Heart left ventricle (tissue), 16 donors: ENCODE data around the gene PTPRM. TPM values are rescaled to one million over a fixed set of nuclear protein-coding genes. Genes with fewer than 3 reads are reported as not detected.

Experiments used
- ATAC-seq, 4 donors: fragments of 200-7000 bp; cut with Tn5 transposase; one replicate each; pipeline ENCODE4 v1.9.1; 2020 to 2022; ENCODE audit warnings: moderate library complexity in 4 of 4, mild to moderate bottlenecking in 3 of 4, moderate number of reproducible peaks in 1 of 4
- DNase-seq, 5 donors: peaks; one replicate each; pipeline ENCODE4 v3.0.0-alpha.2; 2020
- H3K27ac ChIP-seq, 12 donors: fragments of 200-600 bp; sonication (generic) in 4 of 12; one replicate each; pipeline versions ENCODE4 v1.5.0 to v1.8.0; 2016 to 2022; ENCODE audit warnings: mild to moderate bottlenecking in 2 of 12
- H3K27me3 ChIP-seq, 9 donors: fragments of 200-600 bp; sonication (generic) in 2 of 9; one replicate each; pipeline versions ENCODE4 v1.5.1 to v1.8.0; 2016 to 2022; ENCODE audit warnings: mild to moderate bottlenecking in 3 of 9
- H3K36me3 ChIP-seq, 9 donors: fragments of 200-600 bp; sonication (generic) in 2 of 9; one replicate each; pipeline versions ENCODE4 v1.5.0 to v1.8.0; 2018 to 2022; ENCODE audit warnings: mild to moderate bottlenecking in 2 of 9
- H3K4me1 ChIP-seq, 12 donors: fragments of 200-600 bp; sonication (generic) in 4 of 12; one replicate each; pipeline versions ENCODE4 v1.5.0 to v1.8.0; 2016 to 2022; ENCODE audit warnings: mild to moderate bottlenecking in 3 of 12
- H3K4me3 ChIP-seq, 12 donors: fragments of 200-600 bp; sonication (generic) in 4 of 12; one replicate each; pipeline versions ENCODE4 v1.5.0 to v1.8.0; 2017 to 2022; ENCODE audit warnings: mild to moderate bottlenecking in 9 of 12, moderate library complexity in 4 of 12
- H3K9me3 ChIP-seq, 12 donors: fragments of 200-600 bp; sonication (generic) in 4 of 12; one replicate each; pipeline versions ENCODE4 v1.5.0 to v1.8.0; 2016 to 2022; ENCODE audit warnings: mild to moderate bottlenecking in 1 of 12
- CTCF ChIP-seq, 12 donors: fragments of 200-600 bp; sonication (generic) in 4 of 12; IDR thresholded peaks; one replicate each; pipeline versions ENCODE4 v1.5.0 to v1.8.0; 2018 to 2022; ENCODE audit warnings: antibody characterized with exemption in 12 of 12, mild to moderate bottlenecking in 5 of 12
- POLR2A ChIP-seq, 2 donors: fragments of 450-650 bp; IDR thresholded peaks; one replicate each; pipeline ENCODE4 v1.6.1; 2017; ENCODE audit warnings: antibody characterized with exemption in 2 of 2, mild to moderate bottlenecking in 2 of 2, moderate library complexity in 2 of 2
- WGBS, 4 donors: extraction: QIAGEN DNeasy Blood & Tissue Kit in 2 of 4; methylation state at CpG; one replicate each; pipeline versions ENCODE4 v1.1.5 to v1.1.7; 2013 to 2018; 5-methylcytosine and 5-hydroxymethylcytosine counted together
- intact Hi-C, 10 donors: fragments of 100-400 bp; cut with DNase I; formaldehyde crosslinking; loops; one replicate each; pipeline versions ENCODE4 v1.11.1 to v1.14.2; 2022
- polyA plus RNA-seq, 2 donors: library from polyadenylated mRNA; stranded (reverse); fragments of 200-250 nt; gene quantifications; one replicate each; pipeline ENCODE4 v1.2.3, GENCODE V29; 2013
- total RNA-seq, 9 donors: library from RNA; depleted of rRNA in 2 of 9; stranded (reverse); fragments of >200 nt in 2 of 9; fragmentation: NEBNext Ultra II Directional in 3 of 9; extraction: Animal tissue kit (Norgen Biotek cat#: 25700) in 3 of 9; gene quantifications; one replicate each; pipeline versions ENCODE4 v1.1.0 to v1.2.4, GENCODE V29; 2016 to 2023
- donor health status: ischemic (EF 13 %, LVEDD 7.1; RV severe dilation, severe dysfunction).
- donor health status: healthy with polysubstance abuse.
- donor health status: DM: no; HTN: yes; CAD: no.
- donor health status: DM: no; HTN: no; CAD: no.
- donor health status: ischemic (EF 25% LVEDD 6.9; RV normal size, moderate dysfunction).
- donor health status: ischemic (EF 25% LVEDD 5.7; RV mildly dilated, moderate dysfunction).
- donor health status: healthy.
- donor health status: DM: yes; HTN: yes; CAD: no.
- donor health status: ischemic (EF 35%, LVEDD 5.7; RV mildly dilated, moderate dysfunction).
- donor health status: nonischemic (EF 11% LVEDD 7.7; RV severe dilation, severe dysfunction).
- donor health status: DM: yes; HTN: yes; CAD: no.
- donor health status: PGD.
- donor health status: ischemic (EF 29% LVEDD 5.4; RV normal size, mild dysfunction).
- donor health status: nonischemic (EF 23%, LVEDD 6.1; RV moderate dilation, normal function).

Gene PTPRM
- total and polyA plus RNA-seq, 11 donors, result 93.8 to 186 (median 123) TPM

GRCh38 chr18:8348051-8348720 is 781.1 kb downstream of the PTPRM start:
- DNase-seq (no peak), ATAC-seq (no peak)
- TF ChIP-seq POLR2A (IDR thresholded peaks at IDR 0.05), result no peak
- Histone ChIP-seq H3K4me3 (no peak overlapping the region), H3K4me1 (peaks cover 0 to 6% (median 0%) of the 10 kb centered on the region in 12 donors), H3K9me3 (no peaks in the 10 kb centered on the region), H3K27ac (no peak overlapping the region), H3K27me3 (no peaks in the 10 kb centered on the region), H3K36me3 (peaks cover 0 to 40% (median 0%) of the 10 kb centered on the region in 9 donors)
- intact Hi-C loops, result no loop called here
- WGBS, 4 donors, result 92 to 96% (median 92%) methylated on average over 14 to 17 of the region's 17 CpGs

DNA sequence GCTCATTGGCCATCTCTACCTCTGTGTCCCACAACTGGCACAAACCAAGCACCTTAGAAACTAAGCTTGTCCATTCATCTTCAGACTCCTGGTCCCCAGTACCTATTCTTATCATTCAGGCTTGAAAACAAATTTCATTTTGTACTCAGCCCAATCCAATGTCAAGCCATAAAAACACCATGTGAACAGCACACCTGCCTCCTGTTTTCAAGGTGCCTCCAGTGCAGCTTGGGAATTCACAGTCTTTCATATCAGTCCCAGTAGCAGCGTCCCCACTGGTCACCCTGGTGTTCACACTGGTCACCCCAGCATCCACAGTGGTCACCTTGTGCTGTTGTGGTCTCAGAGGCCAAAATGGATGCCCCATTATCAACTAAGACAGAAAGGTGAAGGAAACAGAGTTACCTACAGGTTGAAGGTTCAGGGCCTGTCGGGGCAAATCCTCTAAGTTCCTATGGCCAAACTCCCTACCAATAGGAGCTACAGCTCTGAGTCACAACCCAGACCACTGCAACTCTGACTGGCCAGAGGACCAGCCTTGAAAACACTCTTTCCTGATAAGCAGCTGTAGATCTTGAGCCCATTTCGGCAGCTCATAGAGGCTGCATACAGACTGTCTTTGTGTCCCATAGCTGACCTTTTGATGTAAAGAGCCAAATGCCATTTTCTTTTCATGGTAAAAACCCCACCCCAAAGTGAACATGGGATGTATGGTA is 782.6 kb downstream of the PTPRM start:
- Histone ChIP-seq H3K36me3 (peaks cover 0 to 27% (median 0%) of the 10 kb centered on the region in 9 donors), H3K27me3 (no peaks in the 10 kb centered on the region), H3K4me1 (peaks cover 0 to 7% (median 0%) of the 10 kb centered on the region in 12 donors), H3K9me3 (no peaks in the 10 kb centered on the region), H3K27ac (no peak overlapping the region), H3K4me3 (no peak overlapping the region)
- TF ChIP-seq POLR2A (IDR thresholded peaks at IDR 0.05) (no peak), CTCF (IDR thresholded peaks at IDR 0.05) (no peak)
- DNase-seq, result no peak
- intact Hi-C loops, result no loop called here
- WGBS, 4 donors, result 94 to 100% (median 96%) methylated on average over 3 of the region's 3 CpGs
- ATAC-seq, result no peak

GRCh38 chr18:8350628-8351027 is 783.5 kb downstream of the PTPRM start:
- intact Hi-C loops, result no loop called here
- 71 to 93% (median 81%) methylated on average over 4 to 5 of the region's 5 CpGs for WGBS, 4 donors

DNA sequence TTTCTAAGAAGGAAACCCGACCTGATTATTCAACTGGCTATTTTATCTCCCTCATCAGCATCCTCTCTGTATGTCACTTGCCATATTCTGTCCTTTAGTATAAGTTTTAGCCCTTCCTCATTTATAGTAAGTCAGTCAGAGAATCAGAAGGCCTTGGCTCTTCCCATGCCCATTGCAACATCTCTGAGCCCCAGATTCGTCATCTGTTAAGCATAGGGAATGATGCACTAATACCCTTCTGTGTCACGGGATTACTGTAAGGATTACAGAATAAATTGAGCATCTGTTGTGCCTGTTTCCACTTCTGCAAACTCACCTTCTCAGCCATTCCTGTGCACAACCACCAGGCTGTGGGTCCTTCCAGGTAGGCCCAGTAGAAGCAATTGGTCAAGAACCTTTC is 784.0 kb downstream of the PTPRM start:
- intact Hi-C loops, result no loop called here
- DNase-seq, result no peak
- no peak overlapping the region for H3K27ac ChIP-seq
- H3K27me3 ChIP-seq, result no peaks in the 10 kb centered on the region
- H3K9me3 ChIP-seq, result no peaks in the 10 kb centered on the region
- no peak for ATAC-seq
- no peak overlapping the region for H3K4me3 ChIP-seq
- WGBS, 4 donors, result 90 to 97% (median 95%) methylated on average over 3 of the region's 3 CpGs
- H3K4me1 ChIP-seq, result peaks cover 0 to 10% (median 0%) of the 10 kb centered on the region in 12 donors
- TF ChIP-seq POLR2A (IDR thresholded peaks at IDR 0.05), result no peak
- peaks cover 0 to 17% (median 0%) of the 10 kb centered on the region in 9 donors for H3K36me3 ChIP-seq

More at GRCh38 chr18:8350628-8351027, 783.5 kb downstream of the PTPRM start:
- no peak for TF ChIP-seq POLR2A (IDR thresholded peaks at IDR 0.05)
- TF ChIP-seq CTCF (IDR thresholded peaks at IDR 0.05), result no peak
- no peak for DNase-seq
- Histone ChIP-seq H3K4me3 (no peak overlapping the region), H3K9me3 (no peaks in the 10 kb centered on the region), H3K4me1 (peaks cover 0 to 10% (median 0%) of the 10 kb centered on the region in 12 donors), H3K27me3 (no peaks in the 10 kb centered on the region), H3K27ac (no peak overlapping the region), H3K36me3 (peaks cover 0 to 22% (median 0%) of the 10 kb centered on the region in 9 donors)
- ATAC-seq, result peak in 1 of 4 donors; percentile 26

DNA sequence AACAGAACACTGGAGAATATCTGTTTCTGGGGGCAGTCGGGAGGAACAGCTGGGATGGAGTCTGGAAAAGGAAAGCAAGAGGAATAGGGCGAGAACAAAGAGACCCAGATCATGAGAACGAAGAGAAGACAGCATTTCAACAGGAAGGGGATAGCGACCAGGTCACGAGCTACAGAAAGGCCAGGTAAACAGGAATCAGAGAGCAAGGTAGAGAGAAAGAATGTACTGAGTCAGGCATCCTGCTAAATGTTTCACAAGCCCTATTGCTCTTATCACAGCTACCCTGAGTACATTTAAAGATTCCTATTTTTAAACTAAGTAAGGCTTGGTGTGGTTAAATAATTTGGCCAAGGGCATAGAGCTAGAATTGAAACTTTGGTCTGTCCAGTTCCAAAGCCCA is 787.2 kb downstream of the PTPRM start:
- no peak overlapping the region for H3K4me3 ChIP-seq
- intact Hi-C loops, result no loop called here
- DNase-seq (no peak), ATAC-seq (peak in 3 of 4 donors; percentile 35 to 51 (median 43))
- no peaks in the 10 kb centered on the region for H3K9me3 ChIP-seq
- no peaks in the 10 kb centered on the region for H3K36me3 ChIP-seq
- TF ChIP-seq CTCF (IDR thresholded peaks at IDR 0.05) (no peak), POLR2A (IDR thresholded peaks at IDR 0.05) (no peak)
- WGBS, 4 donors, result 61 to 65% (median 63%) methylated on average over 5 of the region's 5 CpGs
- peaks cover 0 to 10% (median 0%) of the 10 kb centered on the region in 12 donors for H3K4me1 ChIP-seq
- H3K27me3 ChIP-seq, result no peaks in the 10 kb centered on the region
- no peak overlapping the region for H3K27ac ChIP-seq
